ENCODE measurements around the gene HNRNPCL1.
"Not testable (repeated sequence)": the region's sequence is repeated elsewhere in the genome, so short reads cannot be mapped to it uniquely, and the experiment has no call there.

Gene HNRNPCL1

GRCh38 chr1:12848620-12849019 lies at the start of gene HNRNPCL1:
HNRNPCL1 (minus strand) TSS chr1:12848720; CDS start chr1:12848289, 431 bp downstream.
- not testable (repeated sequence) for DNase-seq (ENCODE audit: low read depth in 2 of 2)

GRCh38 chr1:12898170-12898569 lies 49.6 kb upstream of the HNRNPCL1 start, which contains the start of gene PRAMEF10:
PRAMEF10 (minus strand) TSS chr1:12898270; CDS start chr1:12895847, 2,423 bp downstream.
- DNase-seq (ENCODE audit: low read depth in 2 of 2), result not testable (repeated sequence)

- not testable (repeated sequence) for DNase-seq (ENCODE audit: low read depth in 2 of 2)
Observed at GRCh38 chr1:12886101-12886500, 37.6 kb upstream of the HNRNPCL1 start, which contains the start of gene PRAMEF4. PRAMEF4 (minus strand) TSS chr1:12886201; CDS start chr1:12883394, 2,807 bp downstream.

GRCh38 chr1:12878453-12878852 lies 29.9 kb upstream of the HNRNPCL1 start:
- DNase-seq (ENCODE audit: low read depth in 2 of 2), result not testable (repeated sequence)

- DNase-seq (ENCODE audit: low read depth in 2 of 2), result not testable (repeated sequence)
Observed at GRCh38 chr1:12863131-12863880, 14.8 kb upstream of the HNRNPCL1 start.

- DNase-seq (ENCODE audit: low read depth in 2 of 2), result not testable (repeated sequence)
Observed at GRCh38 chr1:12856786-12857185, 8.3 kb upstream of the HNRNPCL1 start, which contains the start of gene PRAMEF2. PRAMEF2 (plus strand) TSS chr1:12857086; CDS start chr1:12859010, 1,924 bp downstream.

GRCh38 chr1:12851779-12852178 lies 3.3 kb upstream of the HNRNPCL1 start:
- DNase-seq (ENCODE audit: low read depth in 2 of 2), result no peak

GRCh38 chr1:12833251-12833650 lies 15.3 kb downstream of the HNRNPCL1 start:
- not testable (repeated sequence) for DNase-seq (ENCODE audit: low read depth in 2 of 2)

GRCh38 chr1:12831310-12831709 lies 17.2 kb downstream of the HNRNPCL1 start, which contains the start of gene PRAMEF11:
PRAMEF11 (minus strand) TSS chr1:12831410; CDS start chr1:12828789, 2,621 bp downstream.
- not testable (repeated sequence) for DNase-seq (ENCODE audit: low read depth in 2 of 2)

- DNase-seq (ENCODE audit: low read depth in 2 of 2), result not testable (repeated sequence)
Observed at GRCh38 chr1:12819061-12819460, 29.5 kb downstream of the HNRNPCL1 start.

GRCh38 chr1:12811409-12811784 lies 37.1 kb downstream of the HNRNPCL1 start:
- DNase-seq (ENCODE audit: low read depth in 2 of 2), result no peak

- no peak for DNase-seq (ENCODE audit: low read depth in 2 of 2)
Observed at GRCh38 chr1:12810691-12811408, 37.7 kb downstream of the HNRNPCL1 start.

- no peak for DNase-seq (ENCODE audit: low read depth in 2 of 2)
Observed at GRCh38 chr1:12809933-12810332, 38.6 kb downstream of the HNRNPCL1 start.

- no peak for DNase-seq (ENCODE audit: low read depth in 2 of 2)
Observed at GRCh38 chr1:12799730-12800129, 48.8 kb downstream of the HNRNPCL1 start.

GRCh38 chr1:12798911-12799310 lies 49.6 kb downstream of the HNRNPCL1 start:
- DNase-seq (ENCODE audit: low read depth in 2 of 2), result no peak

All from stimulated activated CD8-positive, alpha-beta memory T cell treated with anti-CD3 and anti-CD28 coated beads, Interleukin-7, amount 100 ng/mL, for 4 hours (primary cell).